ENCODE measurements around the gene IVD. TPM values are rescaled to one million over a fixed set of nuclear protein-coding genes. Genes with fewer than 3 reads are reported as not detected.

The IVD gene
- total RNA-seq, 1 experiment from 2014 or later: 51.8 TPM

DNA sequence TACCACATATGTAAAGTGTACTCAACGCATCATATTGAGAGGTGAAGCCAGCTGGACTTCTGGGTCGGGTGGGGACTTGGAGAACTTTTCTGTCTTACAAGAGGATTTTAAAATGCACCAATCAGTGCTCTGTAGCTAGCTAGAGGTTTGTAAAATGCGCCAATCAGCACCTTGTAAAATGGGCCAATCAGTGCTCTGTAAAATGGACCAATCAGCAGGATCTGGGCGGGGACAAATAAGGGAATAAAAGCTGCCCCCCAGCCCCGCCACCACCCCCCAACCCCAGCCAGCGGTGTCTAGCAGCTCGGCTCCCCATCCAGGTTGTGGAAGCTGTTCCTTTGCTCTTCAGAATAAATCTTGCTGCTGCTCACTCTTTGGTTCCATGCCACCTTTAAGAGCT is 6.2 kb upstream of the IVD start:
- H3K27me3 ChIP-seq (replicated peaks; ENCODE audit: insufficient read depth, low read depth, low read length, poor library complexity): no peaks in the 10 kb centered on the region
- ChIA-PET CTCF (interaction anchor here (0.7 kb wide), 2 partner anchors 10 to 37 kb away, joined by 5 read pairs; no protein-coding TSS in a partner anchor), POLR2A (ENCODE audit: low non-redundant PET) (interaction anchor here (0.6 kb wide), 1 partner anchor 69 kb away, joined by 7 read pairs; no protein-coding TSS in a partner anchor)
- peaks cover 8% of the 10 kb centered on the region for H3K36me3 ChIP-seq (ENCODE audit: insufficient read depth, low read length, poor library complexity, severe bottlenecking)
- no peaks in the 10 kb centered on the region for H3K4me1 ChIP-seq (ENCODE audit: insufficient read depth, low read length, poor library complexity, severe bottlenecking)
- no peak overlapping the region for H3K4me3 ChIP-seq (ENCODE audit: low read depth, low read length, poor library complexity, severe bottlenecking)
- no peak overlapping the region for H3K27ac ChIP-seq (ENCODE audit: low read depth, low read length, poor library complexity, severe bottlenecking)
- intact Hi-C loops (cut with micrococcal nuclease; ENCODE audit: unreplicated experiment): no loop called here
- no peaks in the 10 kb centered on the region for H3K9me3 ChIP-seq (ENCODE audit: low read depth, low read length, poor library complexity, severe bottlenecking)
- no TSS peak for BruUV-seq (replicated peaks)
- TF ChIP-seq, protein P1, sequence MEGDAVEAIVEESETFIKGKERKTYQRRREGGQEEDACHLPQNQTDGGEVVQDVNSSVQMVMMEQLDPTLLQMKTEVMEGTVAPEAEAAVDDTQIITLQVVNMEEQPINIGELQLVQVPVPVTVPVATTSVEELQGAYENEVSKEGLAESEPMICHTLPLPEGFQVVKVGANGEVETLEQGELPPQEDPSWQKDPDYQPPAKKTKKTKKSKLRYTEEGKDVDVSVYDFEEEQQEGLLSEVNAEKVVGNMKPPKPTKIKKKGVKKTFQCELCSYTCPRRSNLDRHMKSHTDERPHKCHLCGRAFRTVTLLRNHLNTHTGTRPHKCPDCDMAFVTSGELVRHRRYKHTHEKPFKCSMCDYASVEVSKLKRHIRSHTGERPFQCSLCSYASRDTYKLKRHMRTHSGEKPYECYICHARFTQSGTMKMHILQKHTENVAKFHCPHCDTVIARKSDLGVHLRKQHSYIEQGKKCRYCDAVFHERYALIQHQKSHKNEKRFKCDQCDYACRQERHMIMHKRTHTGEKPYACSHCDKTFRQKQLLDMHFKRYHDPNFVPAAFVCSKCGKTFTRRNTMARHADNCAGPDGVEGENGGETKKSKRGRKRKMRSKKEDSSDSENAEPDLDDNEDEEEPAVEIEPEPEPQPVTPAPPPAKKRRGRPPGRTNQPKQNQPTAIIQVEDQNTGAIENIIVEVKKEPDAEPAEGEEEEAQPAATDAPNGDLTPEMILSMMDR (conservative IDR thresholded peaks at IDR 0.05; ENCODE audit: low read depth, low read length): no peak
- no peak for TF ChIP-seq EZH2 (IDR thresholded peaks at IDR 0.05; ENCODE audit: borderline replicate concordance, low read depth, low read length, poor library complexity, severe bottlenecking)
- no peak for DNase-seq (ENCODE audit: low spot score)

DNA sequence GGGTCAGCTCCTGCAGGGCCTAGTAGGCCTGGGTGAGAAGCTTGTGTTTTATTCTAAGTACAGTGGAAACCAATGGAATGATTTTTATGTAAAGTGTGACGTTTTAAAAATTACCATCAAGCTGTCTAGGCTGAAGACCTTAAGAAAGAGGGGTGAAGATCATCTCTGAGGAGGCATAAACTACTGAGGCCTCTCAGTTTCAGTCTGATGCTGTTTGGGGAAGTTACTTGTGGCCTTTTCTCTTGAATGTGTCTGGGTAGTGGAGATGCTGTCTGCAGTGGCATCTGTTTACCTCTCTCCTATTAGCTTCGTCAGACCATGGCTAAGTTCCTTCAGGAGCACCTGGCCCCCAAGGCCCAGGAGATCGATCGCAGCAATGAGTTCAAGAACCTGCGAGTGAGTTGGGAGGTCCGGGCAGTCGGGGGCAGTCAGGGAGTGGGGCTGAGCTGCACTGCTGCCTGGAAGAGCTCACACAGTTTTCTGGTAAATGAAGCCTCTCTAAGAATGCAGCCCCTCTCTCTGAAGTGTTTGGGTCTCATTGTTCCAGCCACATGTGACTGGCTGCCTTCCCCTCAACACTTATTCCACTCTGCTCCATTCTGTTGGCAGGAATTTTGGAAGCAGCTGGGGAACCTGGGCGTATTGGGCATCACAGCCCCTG is 1.9 kb downstream of the IVD start:
- TF ChIP-seq EZH2 (IDR thresholded peaks at IDR 0.05; ENCODE audit: borderline replicate concordance, low read depth, low read length, poor library complexity, severe bottlenecking): no peak
- TF ChIP-seq, protein P1 (conservative IDR thresholded peaks at IDR 0.05; ENCODE audit: low read depth, low read length): no peak
- H3K27me3 ChIP-seq (replicated peaks; ENCODE audit: insufficient read depth, low read depth, low read length, poor library complexity): no peaks in the 10 kb centered on the region
- DNase-seq (ENCODE audit: low spot score): no peak
- POLR2A ChIA-PET (ENCODE audit: low non-redundant PET): no interaction called here
- intact Hi-C loops (cut with micrococcal nuclease; ENCODE audit: unreplicated experiment): no loop called here
- peaks cover 39% of the 10 kb centered on the region for H3K36me3 ChIP-seq (ENCODE audit: insufficient read depth, low read length, poor library complexity, severe bottlenecking)
- peaks cover 10% of the 10 kb centered on the region for H3K4me1 ChIP-seq (ENCODE audit: insufficient read depth, low read length, poor library complexity, severe bottlenecking)
- no peak overlapping the region for H3K27ac ChIP-seq (ENCODE audit: low read depth, low read length, poor library complexity, severe bottlenecking)
- CTCF ChIA-PET: interaction anchor here (0.6 kb wide), 1 partner anchor 182 kb away, joined by 3 read pairs; no protein-coding TSS in a partner anchor
- no peaks in the 10 kb centered on the region for H3K9me3 ChIP-seq (ENCODE audit: low read depth, low read length, poor library complexity, severe bottlenecking)
- BruUV-seq (replicated peaks): no TSS peak
- no peak overlapping the region for H3K4me3 ChIP-seq (ENCODE audit: low read depth, low read length, poor library complexity, severe bottlenecking)

DNA sequence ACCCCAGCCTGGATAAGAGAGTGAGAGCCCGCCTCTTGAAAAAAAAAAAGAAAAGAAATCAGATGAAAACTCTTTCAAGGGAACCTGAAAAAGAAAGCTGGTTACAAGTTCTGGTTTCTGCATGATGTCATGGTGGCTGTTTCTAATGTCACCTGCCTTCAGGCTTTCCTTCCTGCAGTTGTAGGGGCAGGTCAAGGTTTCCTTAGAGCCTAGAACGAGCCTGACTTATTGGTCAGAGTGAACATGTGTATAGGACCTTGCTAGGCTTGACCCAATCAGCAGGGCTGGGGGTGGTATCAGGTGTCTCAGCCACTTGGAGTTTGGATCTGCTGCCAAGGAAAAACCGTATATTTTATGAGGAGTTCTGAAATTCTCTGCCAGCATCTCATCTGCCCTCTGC is 3.8 kb downstream of the IVD start:
- CTCF ChIA-PET: interaction anchor here (0.5 to 0.7 kb wide), 2 partner anchors 10 to 129 kb away, joined by 4 to 5 read pairs; no protein-coding TSS in a partner anchor
- Histone ChIP-seq H3K36me3 (ENCODE audit: insufficient read depth, low read length, poor library complexity, severe bottlenecking) (peaks cover 52% of the 10 kb centered on the region), H3K4me3 (ENCODE audit: low read depth, low read length, poor library complexity, severe bottlenecking) (no peak overlapping the region), H3K27me3 (replicated peaks; ENCODE audit: insufficient read depth, low read depth, low read length, poor library complexity) (no peaks in the 10 kb centered on the region), H3K9me3 (ENCODE audit: low read depth, low read length, poor library complexity, severe bottlenecking) (no peaks in the 10 kb centered on the region), H3K4me1 (ENCODE audit: insufficient read depth, low read length, poor library complexity, severe bottlenecking) (peaks cover 10% of the 10 kb centered on the region), H3K27ac (ENCODE audit: low read depth, low read length, poor library complexity, severe bottlenecking) (no peak overlapping the region)
- no peak for DNase-seq (ENCODE audit: low spot score)
- TF ChIP-seq, protein P1 (conservative IDR thresholded peaks at IDR 0.05; ENCODE audit: low read depth, low read length): no peak
- intact Hi-C loops (cut with micrococcal nuclease; ENCODE audit: unreplicated experiment): no loop called here
- POLR2A ChIA-PET (ENCODE audit: low non-redundant PET): interaction anchor here (0.6 kb wide), 2 partner anchors 12 to 93 kb away, joined by 3 to 6 read pairs; no protein-coding TSS in a partner anchor
- no TSS peak for BruUV-seq (replicated peaks)
